H1 (cell line): ENCODE data around the gene ATF7.

Source experiments
- BRCA1 ChIP-seq: IDR thresholded peaks from 2 replicates; pipeline ENCODE4 v1.6.1; 2012; ENCODE audit warnings: low read depth, low read length, improper control_type of control experiment
- CTCF ChIP-seq, 3 experiments: IDR thresholded peaks; 1 replicate in 2 of 3; 2 replicates in 1 of 3; pipeline versions ENCODE4 v1.5.1 to v1.6.1; 2011; ENCODE audit warnings: low read length in 3 of 3, mild to moderate bottlenecking in 3 of 3, inconsistent platforms in 2 of 3, low read depth in 1 of 3, moderate library complexity in 1 of 3; ENCODE audit not compliant: insufficient read depth in 1 of 3; ENCODE audit errors: control extremely low read depth in 1 of 3
- FOSL1 ChIP-seq: IDR thresholded peaks from 2 replicates; pipeline ENCODE4 v1.6.1; 2011; ENCODE audit warnings: mild to moderate bottlenecking, low read depth, low read length, moderate library complexity; ENCODE audit not compliant: insufficient read depth
- GTF2F1 ChIP-seq: IDR thresholded peaks from 2 replicates; pipeline ENCODE4 v1.6.1; 2012; ENCODE audit warnings: low read depth, low read length, improper control_type of control experiment, borderline replicate concordance
- NRF1 ChIP-seq: IDR thresholded peaks from 2 replicates; pipeline ENCODE4 v1.6.1; 2011; ENCODE audit warnings: mild to moderate bottlenecking, low read depth, low read length, improper control_type of control experiment
- POLR2A ChIP-seq, 2 experiments: IDR thresholded peaks; 1 replicate in 1 of 2; 2 replicates in 1 of 2; pipeline ENCODE4 v1.6.1; 2011; ENCODE audit warnings: low read depth in 2 of 2, low read length in 2 of 2, mild to moderate bottlenecking in 2 of 2; ENCODE audit errors: control extremely low read depth in 1 of 2
- POU5F1 ChIP-seq: IDR thresholded peaks from 2 replicates; pipeline ENCODE4 v1.6.1; 2011; ENCODE audit warnings: low read depth, mild to moderate bottlenecking, low read length, moderate library complexity
- RXRA ChIP-seq: IDR thresholded peaks from 2 replicates; pipeline ENCODE4 v1.6.1; 2011; ENCODE audit warnings: low read depth, mild to moderate bottlenecking, low read length, moderate library complexity; ENCODE audit not compliant: insufficient read depth
- SIN3A ChIP-seq, 2 experiments: IDR thresholded peaks in 1 of 2; conservative IDR thresholded peaks in 1 of 2; 2 replicates each; pipeline ENCODE4 v1.6.1; 2011 to 2012; ENCODE audit warnings: low read length in 2 of 2, improper control_type of control experiment in 1 of 2, low read depth in 1 of 2, mild to moderate bottlenecking in 1 of 2
- SP2 ChIP-seq: IDR thresholded peaks from 2 replicates; pipeline ENCODE4 v1.6.1; 2012; ENCODE audit warnings: mild to moderate bottlenecking, low read length, inconsistent platforms
- SRF ChIP-seq: IDR thresholded peaks from 2 replicates; pipeline ENCODE4 v1.6.1; 2011; ENCODE audit warnings: mild to moderate bottlenecking, low read depth, low read length, moderate library complexity
- TAF1 ChIP-seq: IDR thresholded peaks from 2 replicates; pipeline ENCODE4 v1.6.1; 2011; ENCODE audit warnings: mild to moderate bottlenecking, low read depth, low read length
- TCF12 ChIP-seq: IDR thresholded peaks from 2 replicates; pipeline ENCODE4 v1.6.1; 2011; ENCODE audit warnings: low read depth, mild to moderate bottlenecking, low read length
- TEAD4 ChIP-seq: IDR thresholded peaks from 2 replicates; pipeline ENCODE4 v1.6.1; 2012; ENCODE audit warnings: low read depth, low read length, inconsistent platforms, mixed read lengths

DNA sequence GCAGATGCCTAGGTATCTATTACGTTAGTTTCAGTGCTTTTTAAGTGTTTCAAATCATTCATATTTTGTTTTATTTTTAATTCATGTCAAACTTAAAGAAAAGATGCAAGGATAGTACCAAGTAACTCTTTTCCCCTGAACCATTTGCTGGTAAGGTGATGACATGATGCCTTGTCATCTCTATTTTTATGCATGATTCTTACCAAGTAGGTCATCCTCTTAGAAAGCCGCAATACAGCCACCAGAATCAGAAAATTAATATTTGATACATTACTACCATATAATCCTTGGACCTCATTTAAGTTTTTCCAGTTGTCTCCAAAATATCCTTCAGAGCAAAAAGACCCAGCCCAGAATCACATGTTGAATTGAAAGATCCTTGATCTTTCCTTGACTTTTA is 27.4 kb upstream of the ATF7 start:
- TF ChIP-seq FOSL1: no peak
- no peak for TF ChIP-seq SRF
- no peak for TF ChIP-seq BRCA1
- TF ChIP-seq GTF2F1: no peak
- no peak for TF ChIP-seq RXRA
- TF ChIP-seq NRF1: no peak
- no peak for TF ChIP-seq POLR2A (IDR thresholded peaks at IDR 0.05; ENCODE audit: control extremely low read depth in 1 of 2, low read depth in 2 of 2, low read length in 2 of 2)
- TF ChIP-seq CTCF (IDR thresholded peaks at IDR 0.05; ENCODE audit: control extremely low read depth in 1 of 3, insufficient read depth in 1 of 3, low read depth in 1 of 3, low read length in 3 of 3): no peak
- TF ChIP-seq POU5F1: no peak
- TF ChIP-seq TAF1: no peak
- TF ChIP-seq TCF12: no peak
- no peak for TF ChIP-seq SP2
- TF ChIP-seq SIN3A (conservative IDR thresholded peaks at IDR 0.05 in 1 of 2, IDR thresholded peaks at IDR 0.05 in 1 of 2; ENCODE audit: low read depth in 1 of 2, low read length in 2 of 2): no peak
- no peak for TF ChIP-seq TEAD4
